ENCODE results near the gene GPR155.
A peak's percentile ranks its signal among the peaks of the same experiment; 100 is the strongest.
"Not testable (repeated sequence)": the region's sequence is repeated elsewhere in the genome, so short reads cannot be mapped to it uniquely, and the experiment has no call there.

GPR155 gene

DNA sequence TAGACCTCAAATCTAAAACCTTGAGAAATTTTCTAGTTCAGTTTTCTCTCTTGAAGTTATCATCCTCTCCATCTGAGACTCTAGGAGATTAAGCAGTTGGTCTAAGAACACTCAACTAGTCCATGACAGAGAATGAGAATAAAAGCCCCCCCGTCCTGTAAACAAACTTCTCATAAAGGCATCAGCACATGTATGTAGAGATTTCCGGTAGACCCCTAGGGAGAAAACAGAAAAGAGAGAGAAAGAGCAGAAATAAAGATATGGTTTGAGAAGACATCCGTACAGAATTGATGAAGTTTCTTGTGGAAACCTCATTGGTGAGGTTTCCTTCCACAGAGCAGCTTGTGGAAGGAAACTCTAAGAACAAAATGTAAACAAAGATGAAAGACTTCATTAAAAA is 3.2 kb upstream of the GPR155 start:
- peak in 1 of 5 donors; percentile 37 for DNase-seq

DNA sequence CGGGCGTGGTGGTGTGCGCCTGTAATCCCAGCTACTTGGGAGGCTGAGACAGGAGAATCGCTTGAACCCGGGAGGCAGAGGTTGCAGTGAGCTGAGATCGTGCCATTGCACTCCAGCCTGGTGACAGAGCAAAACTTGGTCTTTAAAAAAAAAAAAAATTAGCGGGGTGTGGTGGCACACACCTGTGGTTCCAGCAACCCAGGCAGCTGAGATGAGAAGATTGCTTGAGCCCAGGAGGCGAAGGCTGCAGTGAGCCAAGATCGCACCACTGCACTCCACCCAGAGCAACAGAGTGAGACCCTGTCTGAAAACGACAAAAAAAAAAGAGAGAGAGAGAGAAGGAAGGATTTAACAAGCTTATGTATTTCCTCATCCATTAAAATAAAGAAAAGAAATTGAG is 2.7 kb upstream of the GPR155 start:
- DNase-seq = peak in 2 of 5 donors; percentile 26 to 69

DNA sequence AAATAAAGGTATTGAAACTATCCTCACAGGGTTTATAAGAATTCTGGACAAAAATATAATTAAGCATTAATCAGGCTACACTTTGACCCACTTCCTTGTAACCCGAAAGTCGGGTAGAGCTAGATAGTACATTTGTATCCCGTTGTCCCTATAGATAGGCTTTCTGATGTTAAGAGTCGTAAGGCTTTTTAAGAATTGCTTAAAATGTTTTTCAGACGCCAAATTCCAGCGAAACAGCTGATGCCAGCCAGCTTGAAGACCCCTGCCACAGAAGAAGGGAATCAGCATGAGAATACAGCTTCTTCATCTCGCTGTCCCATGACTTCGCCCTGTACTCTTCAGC is 962 bp upstream of the GPR155 start:
- DNase-seq = no peak

GRCh38 chr2:174487108-174487819 is 435 bp upstream of the GPR155 start:
- peak; percentile 91 to 98 (median 96) for DNase-seq

DNA sequence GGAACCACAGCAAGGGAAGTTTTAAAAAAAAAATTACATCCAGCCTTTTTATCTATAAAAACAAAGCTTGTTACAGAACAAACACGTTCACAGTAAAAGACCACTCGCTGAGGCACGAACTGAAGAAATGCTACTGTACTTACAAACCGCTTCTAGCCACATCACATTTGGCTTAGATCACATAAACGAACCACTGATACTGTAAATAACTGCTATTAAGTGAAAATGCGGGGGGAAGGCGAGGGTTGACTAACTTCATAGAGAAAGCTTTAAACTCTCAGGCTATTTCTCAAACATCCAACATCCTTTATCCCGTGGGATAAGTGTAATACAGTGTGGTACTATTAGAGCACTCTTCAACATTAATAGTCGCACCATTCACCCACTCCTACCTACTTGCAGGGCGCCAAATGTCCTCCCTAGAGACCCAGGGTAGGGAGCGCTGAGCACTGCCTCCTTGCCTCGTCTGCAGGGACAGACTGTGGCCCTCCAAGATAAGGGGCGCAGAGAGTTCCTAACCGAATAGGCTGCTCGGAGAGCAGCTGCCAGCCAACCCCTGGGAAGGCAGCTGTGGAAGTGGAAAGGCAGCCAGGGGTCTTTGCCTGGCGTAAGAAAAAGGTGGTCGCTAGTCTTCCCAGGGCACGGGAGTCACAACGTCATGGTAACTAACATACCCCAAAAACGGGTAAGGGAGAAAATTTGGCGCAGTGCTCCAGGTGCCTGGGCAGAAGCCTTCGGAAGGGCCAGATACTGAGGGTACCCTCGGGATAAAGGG is 854 bp downstream of the GPR155 start:
- peak in 3 of 5 donors; percentile 7 to 32 (median 28) for DNase-seq

- not testable (repeated sequence) for DNase-seq
Observed at GRCh38 chr2:174485045-174485444, 1.8 kb downstream of the GPR155 start.

DNA sequence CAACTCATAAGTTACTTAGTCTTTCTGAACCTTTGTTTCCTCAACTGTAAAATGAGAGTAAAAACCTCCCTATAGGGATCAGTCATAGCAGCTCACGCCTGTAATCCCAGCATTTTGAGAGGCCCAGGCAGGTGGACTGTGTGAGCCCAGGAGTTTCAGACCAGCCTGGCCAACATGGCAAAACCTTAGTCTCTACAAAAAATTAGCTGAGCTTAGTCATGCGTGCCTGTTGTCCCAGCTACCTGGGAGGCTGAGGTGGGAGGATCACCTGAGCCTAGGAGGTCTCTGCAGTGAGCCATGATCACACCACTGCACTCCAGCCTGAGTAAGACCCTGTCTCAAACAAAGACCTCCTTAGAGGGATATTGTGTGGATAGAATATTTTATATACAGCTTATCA is 2.3 kb downstream of the GPR155 start:
- no peak for DNase-seq

DNA sequence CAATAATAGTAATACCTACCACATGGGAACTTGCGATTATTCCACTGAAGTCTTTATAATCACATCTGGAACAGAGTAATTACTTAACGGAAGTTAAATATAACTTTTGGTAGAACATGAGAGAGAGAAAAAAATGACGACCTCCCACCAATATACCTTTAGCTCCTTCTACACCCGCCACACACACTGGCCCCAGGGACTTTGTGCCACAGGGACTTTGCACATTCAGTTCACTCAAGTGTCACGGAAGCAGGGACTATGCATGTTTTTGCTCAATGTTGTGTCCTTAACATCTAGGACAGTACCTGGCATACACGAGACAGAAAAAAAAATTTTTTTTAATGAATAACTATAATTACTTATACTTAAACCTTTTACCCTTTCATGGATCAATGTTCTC is 4.0 kb downstream of the GPR155 start:
- no peak for DNase-seq

DNA sequence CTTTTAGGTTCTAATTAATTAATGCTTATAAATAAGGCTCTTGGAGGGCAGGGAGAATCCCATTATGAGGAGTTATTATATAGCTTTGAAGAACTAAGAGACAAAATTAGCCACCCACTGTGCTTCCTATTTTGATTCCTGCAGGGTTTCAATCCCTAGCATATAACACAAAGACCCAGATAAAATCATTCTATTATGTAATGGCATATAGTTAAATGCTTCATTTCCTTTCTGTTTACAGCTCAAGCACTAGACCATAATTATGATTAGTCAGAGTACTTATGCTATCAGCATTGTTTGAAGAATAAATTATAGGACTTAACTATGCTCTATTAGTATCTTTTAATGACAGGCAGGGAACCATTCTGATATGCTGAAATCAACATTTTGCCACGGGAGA is 9.1 kb downstream of the GPR155 start:
- DNase-seq = no peak

GRCh38 chr2:174473796-174474195 is 13.0 kb downstream of the GPR155 start:
- DNase-seq = no peak

DNA sequence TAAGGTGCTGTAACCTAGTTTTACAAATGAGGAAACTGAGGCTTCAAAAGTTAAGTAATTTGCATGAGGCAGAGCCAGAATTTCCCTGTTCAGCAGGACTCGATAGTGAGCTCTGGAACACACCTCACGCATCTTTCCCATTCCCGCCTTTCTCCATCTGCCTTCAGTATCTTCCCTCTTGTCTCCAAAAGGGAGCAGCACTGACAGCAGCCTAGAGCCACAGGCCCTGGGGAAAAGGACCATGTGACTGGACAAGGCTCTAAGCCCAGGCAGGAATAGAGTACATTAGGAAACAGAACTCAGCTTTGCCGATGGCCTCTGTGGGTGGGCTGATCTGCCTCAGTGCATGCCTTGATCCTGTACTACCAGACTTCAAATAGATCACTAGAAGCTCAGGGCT is 21.5 kb downstream of the GPR155 start:
- no peak for DNase-seq

DNA sequence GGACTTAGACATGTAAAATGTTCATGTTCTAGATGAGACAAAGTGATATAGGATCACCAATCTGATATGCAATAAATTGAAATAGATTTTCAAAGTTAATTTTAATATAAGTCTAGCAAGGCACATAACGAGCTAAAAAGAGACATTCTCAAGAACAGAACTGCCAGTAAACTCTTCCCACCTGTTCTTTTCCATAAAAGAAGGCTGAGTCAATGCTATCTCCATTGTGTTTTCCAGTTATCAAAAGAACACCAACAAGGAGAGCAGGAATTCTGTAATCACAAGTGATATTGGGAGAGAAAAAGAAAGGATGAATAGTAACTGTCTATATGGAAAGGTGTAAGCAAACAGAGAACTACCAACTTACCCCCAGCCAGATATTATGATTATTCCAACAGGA is 25.6 kb downstream of the GPR155 start:
- no peak for DNase-seq

DNA sequence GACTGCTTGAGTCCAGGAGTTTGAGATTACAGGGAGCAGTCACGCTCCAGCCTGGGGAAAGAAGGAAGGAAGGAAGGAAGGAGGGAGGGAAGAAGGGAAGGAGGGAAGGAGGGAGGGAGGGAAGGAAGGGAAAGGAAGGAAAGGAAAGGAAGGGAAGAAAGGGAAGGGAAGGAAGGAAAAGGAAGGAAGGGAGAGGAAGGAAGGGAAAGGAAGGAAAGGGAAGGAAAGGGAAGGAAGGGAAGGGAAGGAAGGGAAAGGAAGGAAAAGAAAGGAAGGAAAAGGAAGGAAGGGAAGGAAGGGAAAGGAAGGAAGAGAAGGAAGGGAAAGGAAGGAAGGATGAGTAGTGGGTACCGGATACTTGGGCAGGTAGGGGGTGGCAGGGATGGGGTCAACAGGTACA is 32.3 kb downstream of the GPR155 start:
- DNase-seq = no peak

GRCh38 chr2:174450021-174450816 is 36.6 kb downstream of the GPR155 start:
- DNase-seq = no peak

- no peak for DNase-seq
Observed at GRCh38 chr2:174449033-174449432, 37.8 kb downstream of the GPR155 start.

DNA sequence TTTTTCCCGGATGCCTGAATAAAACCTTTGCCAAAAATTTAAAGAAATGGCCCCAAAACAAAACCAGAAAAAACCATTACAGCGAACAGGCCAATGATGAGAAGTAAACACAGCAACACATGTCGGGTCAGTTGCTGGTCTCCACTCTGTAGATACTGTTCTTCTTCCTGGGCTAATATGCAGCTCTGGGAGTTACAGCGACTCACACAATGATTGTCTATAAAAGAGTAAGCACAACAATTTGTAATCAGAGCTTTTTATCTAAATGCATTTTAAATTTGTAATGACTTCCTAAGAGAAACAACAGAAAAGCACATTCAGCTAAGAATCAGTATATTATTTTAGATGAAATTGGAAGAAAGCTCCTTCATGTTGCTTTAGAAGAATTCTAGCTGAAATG is 40.3 kb downstream of the GPR155 start:
- DNase-seq = no peak

DNA sequence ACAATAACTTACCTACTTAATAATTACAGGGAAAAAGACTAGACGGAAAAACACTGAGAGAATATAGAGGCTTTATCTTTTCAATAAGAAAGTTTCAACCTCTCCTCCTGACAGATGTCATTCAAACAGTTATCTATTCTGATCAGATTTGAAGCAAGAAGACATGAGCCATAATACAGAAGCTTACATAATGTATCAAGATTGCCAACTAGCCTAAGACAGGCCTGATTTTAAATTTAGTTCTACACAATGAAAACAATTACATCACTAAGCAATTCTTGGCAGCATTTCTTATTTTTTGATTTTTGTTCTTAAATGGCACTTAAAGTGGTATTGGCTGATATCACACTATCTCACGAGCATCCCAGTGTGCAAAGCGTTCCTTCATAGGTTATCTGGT is 41.6 kb downstream of the GPR155 start:
- no peak for DNase-seq

DNA sequence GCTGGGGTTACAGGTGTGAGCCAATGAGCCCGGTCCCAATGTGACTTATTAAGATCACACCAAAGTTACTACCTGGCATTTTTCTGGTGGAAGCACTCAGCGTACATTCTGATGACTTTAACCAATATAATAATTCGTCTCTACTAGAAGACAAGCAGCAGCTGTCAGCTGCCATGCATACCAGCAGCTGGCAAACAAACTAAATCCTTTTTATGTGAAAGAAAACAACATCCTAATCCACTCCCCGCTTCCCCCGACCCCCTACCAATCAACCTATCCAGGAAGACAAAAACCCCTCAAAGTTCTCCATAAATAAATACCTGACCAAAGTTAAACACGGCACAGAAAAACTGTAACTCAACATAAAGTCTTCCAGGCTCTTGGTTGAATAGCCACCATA is 42.1 kb downstream of the GPR155 start:
- no peak for DNase-seq

DNA sequence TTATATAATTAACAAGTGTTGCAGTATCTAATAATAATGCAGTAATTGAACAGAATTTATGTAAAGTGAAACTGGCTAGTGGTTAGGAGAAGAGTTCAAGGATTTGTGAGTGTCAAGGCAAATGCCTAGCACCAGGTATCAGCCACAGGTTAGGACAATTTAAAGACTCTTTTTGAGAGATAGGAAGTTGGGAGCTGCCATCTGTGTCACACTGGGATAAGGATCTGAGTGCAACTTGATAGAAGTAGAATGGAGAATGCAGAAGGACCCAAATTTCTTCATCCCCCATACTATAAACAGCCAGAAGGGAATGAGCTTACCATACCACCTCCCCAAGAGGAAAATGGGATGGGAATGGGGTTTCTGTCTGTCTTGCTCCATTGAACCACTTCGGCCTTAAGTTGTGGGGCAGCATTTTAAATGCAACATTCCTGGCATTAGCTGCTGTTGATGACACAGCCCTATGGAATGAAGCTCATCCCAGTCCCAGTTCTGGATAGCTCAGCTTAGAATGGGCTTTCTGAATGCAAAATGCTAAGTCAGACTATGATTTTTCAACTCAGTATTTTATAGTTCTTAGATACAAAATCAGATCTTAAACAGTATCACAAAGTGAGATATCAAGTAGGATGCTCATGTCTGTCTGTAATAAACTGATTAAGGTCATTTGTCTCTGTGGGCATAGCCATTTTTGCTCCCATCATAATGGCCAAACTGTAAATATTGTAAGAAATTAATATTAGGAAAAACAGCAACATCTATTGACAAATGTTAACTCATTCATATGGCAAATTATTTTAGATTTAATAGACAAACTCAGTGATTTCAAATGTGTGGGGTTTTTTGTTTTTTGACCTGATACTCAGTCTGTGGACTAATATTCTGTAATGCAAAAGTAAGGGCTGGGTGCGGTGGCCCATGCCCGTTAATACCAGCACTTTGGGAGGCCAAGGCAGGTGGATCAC is 44.0 kb downstream of the GPR155 start:
- DNase-seq = no peak

- no peak for DNase-seq
Observed at GRCh38 chr2:174439950-174440349, 46.9 kb downstream of the GPR155 start.

- no peak for DNase-seq
Observed at GRCh38 chr2:174439323-174439722, 47.5 kb downstream of the GPR155 start.

- DNase-seq = no peak
Observed at GRCh38 chr2:174438146-174438886, 48.5 kb downstream of the GPR155 start.

All from T-helper 1 cell (primary cell).